PFSK-1 (cell line): Measurements from ENCODE around the gene FARS2.

Source experiments
- FOXP2 ChIP-seq: optimal IDR thresholded peaks from 2 replicates; pipeline ENCODE3; 2011; ENCODE audit warnings: borderline replicate concordance, control low read depth, inconsistent platforms; ENCODE audit not compliant: insufficient read depth; ENCODE audit errors: extremely low read length, extremely low read depth
- POLR2AphosphoS5 ChIP-seq: IDR thresholded peaks from 2 replicates; pipeline ENCODE4 v1.6.1; 2012; ENCODE audit warnings: low read depth, mild to moderate bottlenecking, control low read depth, low read length, moderate library complexity
- SIN3A ChIP-seq: IDR thresholded peaks from 2 replicates; pipeline ENCODE4 v1.6.1; 2012; ENCODE audit warnings: mild to moderate bottlenecking, low read length, moderate library complexity, borderline replicate concordance; ENCODE audit not compliant: insufficient read depth
- TAF1 ChIP-seq: IDR thresholded peaks from 2 replicates; pipeline ENCODE4 v1.6.1; 2012; ENCODE audit warnings: low read length, control low read depth, borderline replicate concordance; ENCODE audit not compliant: insufficient read depth
- TF ChIP-seq, protein P1 (sequence below), 2 experiments: IDR thresholded peaks; 2 replicates each; pipeline versions ENCODE4 v1.6.1 to v1.8.0; 2011 to 2012; ENCODE audit warnings: low read depth in 2 of 2, low read length in 2 of 2, control low read depth in 1 of 2, inconsistent platforms in 1 of 2, mild to moderate bottlenecking in 1 of 2, moderate library complexity in 1 of 2; ENCODE audit not compliant: insufficient read depth in 1 of 2

The FARS2 gene

GRCh38 chr6:5782783-5783547 lies 521.7 kb downstream of the FARS2 start:
- TF ChIP-seq SIN3A (no peak), TAF1 (no peak)
- TF ChIP-seq, protein P1, sequence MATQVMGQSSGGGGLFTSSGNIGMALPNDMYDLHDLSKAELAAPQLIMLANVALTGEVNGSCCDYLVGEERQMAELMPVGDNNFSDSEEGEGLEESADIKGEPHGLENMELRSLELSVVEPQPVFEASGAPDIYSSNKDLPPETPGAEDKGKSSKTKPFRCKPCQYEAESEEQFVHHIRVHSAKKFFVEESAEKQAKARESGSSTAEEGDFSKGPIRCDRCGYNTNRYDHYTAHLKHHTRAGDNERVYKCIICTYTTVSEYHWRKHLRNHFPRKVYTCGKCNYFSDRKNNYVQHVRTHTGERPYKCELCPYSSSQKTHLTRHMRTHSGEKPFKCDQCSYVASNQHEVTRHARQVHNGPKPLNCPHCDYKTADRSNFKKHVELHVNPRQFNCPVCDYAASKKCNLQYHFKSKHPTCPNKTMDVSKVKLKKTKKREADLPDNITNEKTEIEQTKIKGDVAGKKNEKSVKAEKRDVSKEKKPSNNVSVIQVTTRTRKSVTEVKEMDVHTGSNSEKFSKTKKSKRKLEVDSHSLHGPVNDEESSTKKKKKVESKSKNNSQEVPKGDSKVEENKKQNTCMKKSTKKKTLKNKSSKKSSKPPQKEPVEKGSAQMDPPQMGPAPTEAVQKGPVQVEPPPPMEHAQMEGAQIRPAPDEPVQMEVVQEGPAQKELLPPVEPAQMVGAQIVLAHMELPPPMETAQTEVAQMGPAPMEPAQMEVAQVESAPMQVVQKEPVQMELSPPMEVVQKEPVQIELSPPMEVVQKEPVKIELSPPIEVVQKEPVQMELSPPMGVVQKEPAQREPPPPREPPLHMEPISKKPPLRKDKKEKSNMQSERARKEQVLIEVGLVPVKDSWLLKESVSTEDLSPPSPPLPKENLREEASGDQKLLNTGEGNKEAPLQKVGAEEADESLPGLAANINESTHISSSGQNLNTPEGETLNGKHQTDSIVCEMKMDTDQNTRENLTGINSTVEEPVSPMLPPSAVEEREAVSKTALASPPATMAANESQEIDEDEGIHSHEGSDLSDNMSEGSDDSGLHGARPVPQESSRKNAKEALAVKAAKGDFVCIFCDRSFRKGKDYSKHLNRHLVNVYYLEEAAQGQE (IDR thresholded peaks at IDR 0.05; ENCODE audit: insufficient read depth in 1 of 2, low read depth in 2 of 2, low read length in 2 of 2), result no peak

- no peak for TF ChIP-seq POLR2AphosphoS5
- no peak for TF ChIP-seq SIN3A
Measured at GRCh38 chr6:5783584-5784089, 522.3 kb downstream of the FARS2 start.

- TF ChIP-seq, protein P1 (IDR thresholded peaks at IDR 0.05; ENCODE audit: insufficient read depth in 1 of 2, low read depth in 2 of 2, low read length in 2 of 2), result no peak
- TF ChIP-seq SIN3A (no peak), POLR2AphosphoS5 (no peak), TAF1 (no peak), FOXP2 (no peak)
Measured at GRCh38 chr6:5785249-5785648, 523.9 kb downstream of the FARS2 start.

DNA sequence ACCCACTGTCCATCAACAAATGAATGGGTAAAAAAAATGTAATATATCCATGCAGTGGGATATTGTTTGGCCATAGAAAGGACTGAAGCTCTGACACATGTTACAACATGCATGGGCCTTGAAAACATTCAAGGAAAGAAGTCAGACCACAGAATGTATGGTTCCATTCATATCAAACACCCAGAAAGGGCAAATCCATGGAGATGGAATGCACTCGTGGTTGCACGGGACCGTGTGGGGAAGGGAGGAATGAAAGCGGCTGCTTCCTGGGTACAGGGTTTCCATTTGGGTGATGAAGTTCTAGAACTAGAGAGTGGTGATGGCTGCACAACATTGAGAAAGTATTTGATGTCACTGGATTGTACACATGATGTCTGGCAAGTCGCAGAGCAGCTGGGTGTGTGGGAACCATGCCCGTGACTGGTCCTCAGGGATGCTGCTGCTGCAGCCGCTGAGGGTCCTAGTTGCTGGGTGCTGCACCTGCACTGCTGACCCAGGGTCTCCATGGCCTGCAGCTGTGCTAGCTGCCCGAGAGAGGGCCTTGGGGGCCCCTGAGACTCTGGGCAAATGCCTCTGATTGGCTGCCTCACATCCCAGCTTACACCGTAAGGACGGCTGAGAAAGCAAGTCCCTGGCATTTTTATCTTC lies 525.1 kb downstream of the FARS2 start:
- TF ChIP-seq POLR2AphosphoS5 (no peak), FOXP2 (no peak), TAF1 (no peak), SIN3A (no peak)
- TF ChIP-seq, protein P1 (IDR thresholded peaks at IDR 0.05; ENCODE audit: insufficient read depth in 1 of 2, low read depth in 2 of 2, low read length in 2 of 2), result no peak

GRCh38 chr6:5786969-5787720 lies 525.8 kb downstream of the FARS2 start:
- TF ChIP-seq SIN3A, result no peak
- TF ChIP-seq FOXP2, result no peak
- no peak for TF ChIP-seq POLR2AphosphoS5
- TF ChIP-seq, protein P1 (IDR thresholded peaks at IDR 0.05; ENCODE audit: insufficient read depth in 1 of 2, low read depth in 2 of 2, low read length in 2 of 2), result no peak
- TF ChIP-seq TAF1, result no peak
